Jurkat, Clone E6-1 (cell line): ENCODE measurements around the gene GAA.
A peak's percentile ranks its signal among the peaks of the same experiment; 100 is the strongest.

ENCODE experiments used
- DNase-seq: peaks from one replicate; pipeline ENCODE4 v3.0.0-alpha.2; 2011; ENCODE audit warnings: low read depth, low spot score
- H3K4me3 ChIP-seq: 2 replicates; pipeline ENCODE4 v1.5.1; 2011; ENCODE audit warnings: mild to moderate bottlenecking, low read length, control low read depth, moderate library complexity

Gene GAA

GRCh38 chr17:80100035-80100323 lies 1.4 kb upstream of the GAA start:
- H3K4me3 ChIP-seq: no peak overlapping the region
- no peak for DNase-seq

- H3K4me3 ChIP-seq: peak overlapping the region; percentile 93
- DNase-seq: no peak
Measured at GRCh38 chr17:80101946-80102663, 724 bp downstream of the GAA start.

GRCh38 chr17:80102664-80103448 lies 1.5 kb downstream of the GAA start:
- no peak for DNase-seq
- peak overlapping the region; percentile 93; the same call in 1 of the 2 replicates for H3K4me3 ChIP-seq

- DNase-seq: no peak
- H3K4me3 ChIP-seq: no peak overlapping the region
Measured at GRCh38 chr17:80103449-80104085, 2.2 kb downstream of the GAA start.

- DNase-seq: no peak
- no peak overlapping the region for H3K4me3 ChIP-seq
Measured at GRCh38 chr17:80104321-80104955, 3.1 kb downstream of the GAA start.

GRCh38 chr17:80104956-80105375 lies 3.6 kb downstream of the GAA start:
- H3K4me3 ChIP-seq: no peak overlapping the region
- DNase-seq: no peak

GRCh38 chr17:80105762-80106161 lies 4.4 kb downstream of the GAA start:
- no peak for DNase-seq
- no peak overlapping the region for H3K4me3 ChIP-seq

GRCh38 chr17:80106176-80106575 lies 4.8 kb downstream of the GAA start:
- no peak overlapping the region for H3K4me3 ChIP-seq
- no peak for DNase-seq

GRCh38 chr17:80106751-80107150 lies 5.4 kb downstream of the GAA start:
- no peak for DNase-seq
- H3K4me3 ChIP-seq: no peak overlapping the region

- no peak for DNase-seq
- H3K4me3 ChIP-seq: no peak overlapping the region
Measured at GRCh38 chr17:80107231-80108021, 6.0 kb downstream of the GAA start.

GRCh38 chr17:80108036-80108971 lies 6.9 kb downstream of the GAA start:
- no peak for DNase-seq
- H3K4me3 ChIP-seq: no peak overlapping the region

GRCh38 chr17:80109066-80109660 lies 7.8 kb downstream of the GAA start:
- DNase-seq: no peak

GRCh38 chr17:80109713-80110446 lies 8.5 kb downstream of the GAA start:
- no peak for DNase-seq
- H3K4me3 ChIP-seq: no peak overlapping the region

More at GRCh38 chr17:80109066-80109660, 7.8 kb downstream of the GAA start:
- no peak overlapping the region for H3K4me3 ChIP-seq

GRCh38 chr17:80110447-80110812 lies 9.0 kb downstream of the GAA start:
- DNase-seq: no peak
- H3K4me3 ChIP-seq: no peak overlapping the region

GRCh38 chr17:80110927-80111701 lies 9.7 kb downstream of the GAA start:
- DNase-seq: no peak

GRCh38 chr17:80111702-80112470 lies 10.5 kb downstream of the GAA start:
- no peak for DNase-seq
- H3K4me3 ChIP-seq: no peak overlapping the region

More at GRCh38 chr17:80110927-80111701, 9.7 kb downstream of the GAA start:
- H3K4me3 ChIP-seq: no peak overlapping the region
